GM19240 (cell line): ENCODE measurements around the gene ADRB1.
A peak's percentile ranks its signal among the peaks of the same experiment; 100 is the strongest.

Experiments
- DNase-seq: peaks from one replicate; pipeline ENCODE4 v3.0.0; 2011; ENCODE audit warnings: low spot score; ENCODE audit not compliant: insufficient read length

Gene ADRB1

GRCh38 chr10:114043532-114044246 is at the start of gene ADRB1:
Gene ADRB1 (plus strand): TSS chr10:114043866. CDS start chr10:114044133, 267 bp downstream.
- DNase-seq: peak; percentile 54

DNA sequence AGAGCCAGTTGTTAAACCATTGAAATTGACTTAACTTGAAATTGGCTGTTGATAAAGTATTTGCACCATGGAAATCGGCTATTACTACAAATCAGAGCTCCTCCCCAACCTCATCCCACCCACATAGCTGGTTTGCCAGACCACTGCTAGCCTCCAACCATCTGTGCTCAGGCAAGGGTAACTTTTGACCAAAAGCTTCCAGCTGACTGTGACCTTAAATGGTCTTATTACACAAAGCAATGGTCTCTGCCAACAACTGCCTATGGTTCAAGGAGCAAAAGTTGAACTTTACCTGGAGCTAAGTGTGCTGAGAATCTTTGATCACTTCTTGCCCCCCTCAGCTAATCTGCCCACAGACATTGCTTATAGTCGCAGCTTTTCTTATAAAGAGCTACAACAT is 48.5 kb upstream of the ADRB1 start:
- DNase-seq: no peak

GRCh38 chr10:113997428-113997827 is 46.2 kb upstream of the ADRB1 start:
- no peak for DNase-seq

- DNase-seq: no peak
Observed at GRCh38 chr10:113999531-113999930, 44.1 kb upstream of the ADRB1 start.

DNA sequence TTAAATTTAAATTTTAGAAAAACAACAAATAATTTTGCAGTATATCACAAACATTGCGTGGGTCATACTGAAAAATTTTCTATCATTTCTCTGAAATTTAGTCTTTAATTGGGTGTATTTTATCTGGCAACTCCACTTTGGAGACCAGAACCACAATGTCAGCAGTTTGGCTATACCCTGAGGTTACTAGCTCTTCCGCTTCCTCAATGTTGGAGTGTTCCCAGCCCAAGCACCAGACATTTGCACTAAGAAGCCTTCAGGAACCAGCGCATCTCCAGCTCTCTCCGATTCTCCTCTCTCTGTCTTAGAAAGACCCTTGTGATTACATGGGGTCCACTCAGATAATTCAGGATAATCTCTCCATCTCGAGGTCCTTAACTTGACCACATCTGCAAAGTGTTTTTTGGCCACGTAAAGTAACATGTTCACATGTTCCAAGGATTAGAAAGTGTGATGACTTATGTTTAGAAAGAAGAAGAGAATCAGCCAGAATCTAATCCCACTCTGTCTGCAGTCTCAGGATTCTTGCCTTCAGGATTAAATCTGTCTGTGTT is 43.1 kb upstream of the ADRB1 start:
- no peak for DNase-seq

DNA sequence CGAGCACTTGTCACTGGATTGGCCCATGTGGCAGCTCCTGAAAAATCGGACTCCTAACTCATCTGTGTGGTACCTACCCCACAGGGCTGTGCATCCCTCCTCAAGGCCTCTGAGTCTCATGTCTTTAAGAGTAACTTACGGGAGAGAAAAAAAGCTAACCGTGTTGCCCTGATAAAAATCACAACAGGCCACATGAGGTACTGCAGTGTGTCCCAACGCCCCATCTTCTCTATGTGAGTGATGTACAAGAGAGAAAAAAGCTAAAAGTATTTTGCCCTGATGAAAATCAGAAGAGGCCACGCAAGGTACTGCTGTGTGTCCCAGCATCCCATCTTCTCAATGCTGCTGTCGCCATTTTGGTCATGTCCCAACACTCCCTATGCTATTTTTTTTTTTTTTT is 41.2 kb upstream of the ADRB1 start:
- no peak for DNase-seq

- DNase-seq: no peak
Observed at GRCh38 chr10:114003161-114003941, 40.3 kb upstream of the ADRB1 start.

DNA sequence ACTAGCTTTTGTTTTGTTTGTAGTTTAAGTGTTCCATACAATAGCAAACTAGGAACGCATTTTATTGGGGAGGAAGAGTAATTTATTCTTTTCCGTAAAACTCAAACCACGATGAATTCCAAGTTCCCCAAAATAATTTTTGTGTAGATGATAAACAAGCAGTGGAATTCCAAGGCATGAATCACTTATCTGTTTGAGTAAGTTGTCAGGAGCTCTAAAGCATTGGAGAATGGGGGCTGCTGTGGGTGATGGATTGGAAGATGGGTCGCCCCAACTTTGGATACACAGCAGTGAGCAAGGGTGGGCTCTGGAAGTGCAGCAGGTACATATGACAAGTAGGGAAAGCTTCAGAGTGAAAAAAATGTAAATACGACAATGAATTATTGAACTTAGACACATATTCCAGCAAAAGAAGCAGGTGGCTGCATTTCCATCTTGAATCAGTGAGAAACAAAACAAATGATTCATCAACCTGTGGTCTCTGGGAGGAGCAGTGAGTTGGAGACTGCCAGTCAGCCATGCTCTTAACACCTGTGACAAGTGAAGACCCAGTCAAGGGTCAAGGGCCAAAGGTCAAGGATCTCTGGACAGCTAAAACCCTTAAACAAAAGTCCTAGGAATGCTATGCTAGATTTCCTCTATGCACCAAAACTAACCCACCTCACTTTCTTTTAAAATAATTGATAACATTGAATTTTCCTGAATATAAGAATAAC is 34.2 kb upstream of the ADRB1 start:
- no peak for DNase-seq

DNA sequence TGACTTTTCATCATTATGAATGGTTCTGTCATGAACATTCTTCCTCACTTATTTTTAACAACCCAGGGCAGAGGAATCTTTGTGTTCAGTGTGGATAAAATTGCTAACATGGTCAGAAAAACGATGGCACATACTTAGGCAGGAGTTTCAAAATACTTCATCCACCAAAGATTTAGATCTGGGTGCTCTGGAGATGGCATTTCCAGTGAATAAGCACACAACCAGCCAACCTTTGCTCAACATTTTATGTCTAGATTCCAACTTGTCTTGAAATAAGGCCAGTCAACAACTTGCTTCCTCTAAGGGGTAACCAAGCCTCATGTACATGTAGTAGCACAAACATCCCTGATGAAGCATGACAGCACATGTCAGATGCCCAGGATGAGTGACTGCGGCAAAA is 33.4 kb upstream of the ADRB1 start:
- DNase-seq: no peak

DNA sequence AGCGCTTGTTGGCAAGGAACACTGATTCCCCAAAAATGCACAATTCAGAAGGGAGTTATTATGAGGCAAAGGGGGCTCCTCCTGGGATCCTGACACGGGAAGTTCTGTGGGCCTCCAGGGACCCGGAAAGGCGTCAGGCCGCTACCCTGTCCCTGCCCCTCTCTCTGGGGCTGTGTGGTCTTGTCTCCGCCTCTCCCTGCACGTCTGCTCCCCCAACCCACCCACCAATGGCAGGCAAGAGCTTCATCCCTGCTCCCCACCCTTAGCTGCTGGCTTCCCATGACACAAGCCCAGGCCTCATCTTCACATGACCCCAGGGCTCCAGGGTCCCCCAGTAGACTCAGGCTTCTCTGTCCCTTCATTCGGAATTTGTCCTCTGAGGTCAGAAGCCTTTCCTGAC is 31.0 kb upstream of the ADRB1 start:
- no peak for DNase-seq

- DNase-seq: no peak
Observed at GRCh38 chr10:114015708-114016107, 28.0 kb upstream of the ADRB1 start.

- no peak for DNase-seq
Observed at GRCh38 chr10:114017271-114017670, 26.4 kb upstream of the ADRB1 start.

DNA sequence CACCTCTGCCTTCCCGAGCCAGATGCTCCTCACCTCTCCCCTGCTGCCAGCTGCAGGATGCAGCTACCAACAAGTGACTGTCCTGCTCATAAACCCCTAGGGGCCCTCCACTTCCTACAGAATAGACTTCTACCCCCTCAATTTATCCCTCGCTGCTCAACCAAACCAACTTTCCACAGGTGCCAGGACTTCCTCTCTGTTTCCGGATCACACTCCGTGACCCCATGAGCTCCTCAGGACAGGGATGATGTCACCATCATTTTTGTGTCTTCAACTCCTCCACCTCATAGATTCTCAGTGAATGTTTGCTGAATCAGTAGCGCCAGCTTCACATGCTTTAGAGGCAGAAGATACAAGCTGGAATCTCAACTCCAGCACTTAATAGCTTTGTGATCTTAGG is 25.8 kb upstream of the ADRB1 start:
- no peak for DNase-seq

DNA sequence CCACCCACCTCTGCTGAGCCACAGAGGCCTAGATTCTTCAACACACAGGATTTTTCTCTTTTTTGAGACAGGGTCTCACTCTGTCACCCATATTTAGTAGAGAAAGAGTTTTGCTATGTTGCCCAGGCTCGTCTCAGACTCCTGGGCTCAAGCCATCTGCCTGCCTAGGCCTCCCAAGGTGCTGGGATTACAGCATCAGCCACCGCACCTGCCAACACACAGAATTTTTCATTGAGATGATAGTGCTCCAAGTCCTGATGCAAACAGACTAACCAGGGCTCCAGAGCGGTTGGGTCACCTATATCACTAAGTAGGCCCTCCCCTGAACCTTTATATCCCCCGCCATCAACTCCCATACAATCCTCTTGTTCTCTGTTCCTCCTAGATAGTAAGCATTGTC is 24.4 kb upstream of the ADRB1 start:
- DNase-seq: no peak

DNA sequence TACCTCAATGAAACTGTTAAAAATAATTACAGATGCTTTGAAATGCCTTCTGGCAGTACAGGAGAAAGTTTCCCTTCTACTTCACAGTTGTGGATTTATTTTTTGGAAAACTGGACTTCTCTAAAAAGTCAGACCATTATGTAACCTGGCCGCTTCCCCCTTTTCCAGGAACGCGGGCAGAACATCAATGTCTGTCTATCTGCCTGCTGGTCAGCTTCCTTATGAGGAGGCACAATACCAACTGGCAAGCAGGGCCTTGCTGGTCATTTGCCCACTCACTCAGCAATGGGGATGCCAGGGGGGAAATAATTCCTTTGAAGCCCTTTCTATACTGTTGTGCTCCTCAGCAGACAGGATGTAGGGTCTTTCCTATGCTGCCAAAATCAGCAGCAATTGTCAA is 22.5 kb upstream of the ADRB1 start:
- no peak for DNase-seq

- DNase-seq: no peak
Observed at GRCh38 chr10:114021717-114022680, 21.7 kb upstream of the ADRB1 start.

- no peak for DNase-seq
Observed at GRCh38 chr10:114022766-114023597, 20.7 kb upstream of the ADRB1 start.

- DNase-seq: no peak
Observed at GRCh38 chr10:114024876-114025610, 18.6 kb upstream of the ADRB1 start.

DNA sequence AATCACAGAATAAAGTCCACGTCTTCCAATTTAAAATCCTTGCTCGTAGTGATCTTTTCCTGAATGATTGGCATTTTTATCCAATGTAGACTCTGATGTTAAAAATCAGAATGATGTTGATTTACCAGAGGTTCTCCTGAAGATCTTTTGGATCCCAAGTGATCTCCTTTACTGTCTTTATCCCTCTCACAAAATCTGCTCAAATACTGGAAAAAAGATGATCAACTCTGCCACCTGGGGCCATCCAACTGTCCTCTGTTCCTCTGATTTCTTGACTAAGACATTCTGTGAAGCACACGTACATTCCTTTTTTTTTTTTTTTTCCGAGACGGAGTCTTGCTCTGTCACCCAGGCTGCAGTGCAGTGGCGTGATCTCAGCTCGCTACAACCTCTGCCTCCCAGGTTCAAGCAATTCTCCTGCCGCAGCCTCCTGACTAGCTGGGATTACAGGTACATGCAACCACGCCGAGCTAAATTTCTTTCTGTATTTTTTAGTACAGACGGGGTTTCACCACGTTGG is 18.0 kb upstream of the ADRB1 start:
- no peak for DNase-seq
